ENCODE results near the gene MAP3K7CL. TPM values are rescaled to one million over a fixed set of nuclear protein-coding genes. Genes with fewer than 3 reads are reported as not detected.
A peak's percentile ranks its signal among the peaks of the same experiment; 100 is the strongest.

MAP3K7CL gene
- total RNA-seq, 6 experiments from 2014 or later: 2.0 to 3.5 (median 2.8) TPM

DNA sequence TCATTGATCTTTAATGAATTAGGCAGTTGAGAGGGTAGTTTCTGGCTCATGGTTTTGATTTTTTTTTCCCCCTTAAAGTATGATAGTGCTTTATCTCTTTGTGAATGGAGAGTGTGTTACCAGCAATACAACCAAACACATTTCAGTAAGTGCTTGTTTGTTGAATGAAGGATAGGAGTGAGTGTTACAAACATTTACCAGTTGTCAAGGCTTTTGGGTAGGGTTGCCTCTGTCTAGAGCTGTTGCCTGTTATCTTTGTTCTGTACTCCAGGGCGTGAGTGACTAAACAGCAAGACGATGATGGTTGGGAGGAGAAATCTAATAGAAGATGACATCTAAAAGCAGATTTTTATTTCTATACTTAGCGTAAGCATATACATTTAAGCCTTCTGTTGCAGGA is 21.5 kb downstream of the MAP3K7CL start:
- 70% methylated on average over 3 of the region's 3 CpGs for WGBS (ENCODE audit: insufficient coverage, low coverage, low lambda C conversion rate, missing lambda C conversion rate)
- Histone ChIP-seq H3K27me3 (no peaks in the 10 kb centered on the region), H3K4me1 (no peaks in the 10 kb centered on the region), H3K36me3 (no peaks in the 10 kb centered on the region), H3K4me3 (no peak overlapping the region), H3K27ac (no peak overlapping the region), H3K9me3 (no peaks in the 10 kb centered on the region)
- DNase-seq (no peak), ATAC-seq (no peak)
- TF ChIP-seq, protein P1, sequence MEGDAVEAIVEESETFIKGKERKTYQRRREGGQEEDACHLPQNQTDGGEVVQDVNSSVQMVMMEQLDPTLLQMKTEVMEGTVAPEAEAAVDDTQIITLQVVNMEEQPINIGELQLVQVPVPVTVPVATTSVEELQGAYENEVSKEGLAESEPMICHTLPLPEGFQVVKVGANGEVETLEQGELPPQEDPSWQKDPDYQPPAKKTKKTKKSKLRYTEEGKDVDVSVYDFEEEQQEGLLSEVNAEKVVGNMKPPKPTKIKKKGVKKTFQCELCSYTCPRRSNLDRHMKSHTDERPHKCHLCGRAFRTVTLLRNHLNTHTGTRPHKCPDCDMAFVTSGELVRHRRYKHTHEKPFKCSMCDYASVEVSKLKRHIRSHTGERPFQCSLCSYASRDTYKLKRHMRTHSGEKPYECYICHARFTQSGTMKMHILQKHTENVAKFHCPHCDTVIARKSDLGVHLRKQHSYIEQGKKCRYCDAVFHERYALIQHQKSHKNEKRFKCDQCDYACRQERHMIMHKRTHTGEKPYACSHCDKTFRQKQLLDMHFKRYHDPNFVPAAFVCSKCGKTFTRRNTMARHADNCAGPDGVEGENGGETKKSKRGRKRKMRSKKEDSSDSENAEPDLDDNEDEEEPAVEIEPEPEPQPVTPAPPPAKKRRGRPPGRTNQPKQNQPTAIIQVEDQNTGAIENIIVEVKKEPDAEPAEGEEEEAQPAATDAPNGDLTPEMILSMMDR (IDR thresholded peaks at IDR 0.05): no peak
- no peak for TF ChIP-seq POLR2A (IDR thresholded peaks at IDR 0.05)
- intact Hi-C loops (cut with DNase I): loop anchor here in 1 of 2 donors (10.0 kb wide), 1 partner anchor 223 kb away; no protein-coding TSS in a partner anchor

DNA sequence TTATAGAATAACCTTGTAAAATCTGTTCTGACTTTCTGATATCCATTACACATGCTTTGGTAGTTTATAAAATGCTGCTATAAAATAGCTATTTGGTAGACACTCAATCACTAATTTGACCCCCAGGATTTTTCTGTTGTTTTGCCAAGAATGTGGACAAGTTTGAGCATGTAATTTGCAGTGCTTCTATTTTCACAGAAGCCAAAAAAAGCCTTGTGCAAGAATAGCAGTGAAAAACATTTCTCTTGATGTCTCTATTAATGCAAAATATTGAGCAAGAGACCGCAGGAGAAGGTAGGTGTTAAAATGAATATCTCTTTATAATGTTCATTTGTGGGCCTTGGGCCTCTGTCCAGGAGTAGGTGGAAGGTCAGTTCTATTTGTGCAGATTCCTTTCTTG is 22.5 kb downstream of the MAP3K7CL start:
- TF ChIP-seq, protein P1 (IDR thresholded peaks at IDR 0.05): no peak
- no peak for TF ChIP-seq POLR2A (IDR thresholded peaks at IDR 0.05)
- DNase-seq: no peak
- no peaks in the 10 kb centered on the region for H3K36me3 ChIP-seq
- no peaks in the 10 kb centered on the region for H3K9me3 ChIP-seq
- no peak overlapping the region for H3K4me3 ChIP-seq
- no peaks in the 10 kb centered on the region for H3K4me1 ChIP-seq
- H3K27me3 ChIP-seq: no peaks in the 10 kb centered on the region
- H3K27ac ChIP-seq: no peak overlapping the region
- intact Hi-C loops (cut with DNase I): loop anchor here in 1 of 2 donors (10.0 kb wide), 1 partner anchor 222 kb away; no protein-coding TSS in a partner anchor
- WGBS (ENCODE audit: insufficient coverage, low coverage, low lambda C conversion rate, missing lambda C conversion rate): 40% methylated on average over 1 of the region's 1 CpG
- ATAC-seq: no peak

DNA sequence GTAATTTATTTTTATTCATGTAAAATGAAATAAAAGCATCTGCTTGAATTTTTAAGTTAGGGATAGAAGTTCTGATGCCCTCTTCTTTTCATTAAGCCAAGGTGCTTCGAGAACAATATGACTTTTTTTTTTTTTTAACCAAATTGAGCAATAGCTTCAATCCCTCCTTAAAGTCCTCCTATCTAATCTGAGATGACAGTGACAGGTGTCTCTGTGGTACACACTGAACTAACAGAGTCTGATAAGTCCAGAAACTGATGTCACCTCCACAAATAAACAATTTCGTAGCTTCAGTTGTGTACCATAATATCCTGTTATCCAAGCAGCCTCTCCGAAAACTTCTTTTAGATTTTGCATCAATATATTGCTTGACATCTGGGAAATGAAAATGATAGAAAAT is 23.8 kb downstream of the MAP3K7CL start:
- no peak for DNase-seq
- H3K9me3 ChIP-seq: no peaks in the 10 kb centered on the region
- no peak overlapping the region for H3K4me3 ChIP-seq
- TF ChIP-seq, protein P1 (IDR thresholded peaks at IDR 0.05): no peak
- TF ChIP-seq POLR2A (IDR thresholded peaks at IDR 0.05): no peak
- 87% methylated on average over 3 of the region's 3 CpGs for WGBS (ENCODE audit: insufficient coverage, low coverage, low lambda C conversion rate, missing lambda C conversion rate)
- H3K27ac ChIP-seq: no peak overlapping the region
- no peaks in the 10 kb centered on the region for H3K4me1 ChIP-seq
- no peak for ATAC-seq
- no peaks in the 10 kb centered on the region for H3K27me3 ChIP-seq
- intact Hi-C loops (cut with DNase I): loop anchor here in 1 of 2 donors (10.0 kb wide), 1 partner anchor 221 kb away; no protein-coding TSS in a partner anchor
- H3K36me3 ChIP-seq: no peaks in the 10 kb centered on the region

DNA sequence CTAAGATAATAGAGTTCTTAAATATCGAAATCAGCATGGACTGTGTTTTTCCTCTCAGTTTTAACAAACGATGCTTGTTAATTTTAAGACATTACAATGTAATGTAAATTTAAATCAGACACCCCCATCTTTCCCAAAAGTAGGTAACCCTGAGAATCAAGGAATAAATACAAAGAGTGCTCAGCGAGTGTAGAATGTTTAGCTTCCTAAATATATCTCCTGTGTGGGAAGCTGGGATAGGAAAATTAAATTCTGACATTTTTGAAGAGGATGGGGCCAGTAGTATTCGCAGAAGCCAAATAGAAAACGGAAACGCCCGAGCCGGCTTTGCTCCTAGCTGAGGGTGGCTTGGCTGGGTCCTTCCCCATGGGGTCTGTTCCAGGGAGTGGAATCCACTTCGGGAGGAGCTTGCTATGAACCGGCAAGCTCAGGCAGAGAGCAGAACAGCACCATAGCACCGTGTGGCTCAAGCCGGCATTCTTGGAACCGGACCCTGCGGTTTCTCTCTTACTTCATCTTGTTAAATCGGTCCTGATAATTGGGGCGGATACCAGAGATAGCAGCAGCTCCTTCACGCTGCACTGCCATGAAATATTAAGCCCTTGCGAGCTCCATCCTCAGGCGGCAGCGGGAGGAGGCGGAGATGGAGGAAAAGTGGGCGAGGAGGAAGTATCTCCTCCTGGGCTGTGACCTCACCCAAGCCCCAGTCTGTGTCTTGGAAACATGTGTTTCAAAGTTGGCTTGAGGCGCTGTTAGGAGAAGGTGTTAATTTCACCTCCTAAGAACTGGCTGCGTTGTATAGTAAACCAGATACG is 24.9 kb downstream of the MAP3K7CL start:
- 45% methylated on average over 19 of the region's 25 CpGs for WGBS (ENCODE audit: insufficient coverage, low coverage, low lambda C conversion rate, missing lambda C conversion rate)
- peak; percentile 35 to 47 (median 43) for ATAC-seq
- H3K27me3 ChIP-seq: no peaks in the 10 kb centered on the region
- H3K4me1 ChIP-seq: no peaks in the 10 kb centered on the region
- H3K4me3 ChIP-seq: peak overlapping the region in 1 of 3 donors; percentile 15
- H3K36me3 ChIP-seq: no peaks in the 10 kb centered on the region
- TF ChIP-seq, protein P1 (IDR thresholded peaks at IDR 0.05): no peak
- TF ChIP-seq POLR2A (IDR thresholded peaks at IDR 0.05): no peak
- no peaks in the 10 kb centered on the region for H3K9me3 ChIP-seq
- intact Hi-C loops (cut with DNase I): loop anchor here in 1 of 2 donors (10.0 kb wide), 1 partner anchor 219 kb away; no protein-coding TSS in a partner anchor
- H3K27ac ChIP-seq: no peak overlapping the region
- DNase-seq: no peak
